Activated CD4-positive, alpha-beta T cell treated with anti-CD3 and anti-CD28 coated beads, Interleukin-2, amount 10 ng/mL, durations not matched to agents 24 days and 14 days (primary cell): ENCODE measurements around the gene RTN4RL1. TPM values are rescaled to one million over a fixed set of nuclear protein-coding genes. Genes with fewer than 3 reads are reported as not detected.
A peak's percentile ranks its signal among the peaks of the same experiment; 100 is the strongest.

Experiments
- DNase-seq: peaks from one replicate; pipeline ENCODE4 v3.0.0; 2022
- H3K27ac Mint-ChIP-seq: one replicate; pipeline ENCODE4 v1.8.0; 2022; ENCODE audit warnings: mild to moderate bottlenecking, mixed read lengths
- H3K27me3 Mint-ChIP-seq: one replicate; pipeline ENCODE4 v1.8.0; 2022; ENCODE audit warnings: mixed read lengths
- H3K36me3 Mint-ChIP-seq: one replicate; pipeline ENCODE4 v1.8.0; 2022; ENCODE audit warnings: low read depth, mild to moderate bottlenecking, mixed read lengths
- H3K4me1 Mint-ChIP-seq: one replicate; pipeline ENCODE4 v1.8.0; 2021; ENCODE audit warnings: mixed read lengths
- H3K4me3 Mint-ChIP-seq: one replicate; pipeline ENCODE4 v1.8.0; 2022; ENCODE audit warnings: mild to moderate bottlenecking, moderate library complexity, mixed read lengths
- H3K9me3 Mint-ChIP-seq: one replicate; pipeline ENCODE4 v1.8.0; 2021; ENCODE audit warnings: mixed read lengths
- intact Hi-C: fragments of 100-400 bp; cut with micrococcal nuclease; formaldehyde crosslinking; loops from one replicate; pipeline ENCODE4 v1.15.1; 2023
- total RNA-seq: library from RNA; stranded (reverse); gene quantifications from 2 replicates; pipeline ENCODE4 v1.2.3, GENCODE V29; 2022

Gene RTN4RL1
- 1.1 and 1.2 TPM in 2 replicates for total RNA-seq

GRCh38 chr17:2025220-2025621 is at the start of gene RTN4RL1:
Gene RTN4RL1 (minus strand): TSS chr17:2025334. CDS start chr17:2024865, 469 bp downstream.
- Mint-ChIP-seq H3K4me1 (peaks cover 18% of the 10 kb centered on the region), H3K4me3 (peak within 1 kb of the TSS; percentile 82), H3K9me3 (no peaks in the 10 kb centered on the region), H3K27ac (no peak within 1 kb of the TSS), H3K27me3 (peaks cover 58% of the 10 kb centered on the region), H3K36me3 (no peaks in the 10 kb centered on the region)
- intact Hi-C loops, result loop anchor here (5.0 kb wide), 1 partner anchor 118 kb away; no protein-coding TSS in a partner anchor
- peak; percentile 95 for DNase-seq

DNA sequence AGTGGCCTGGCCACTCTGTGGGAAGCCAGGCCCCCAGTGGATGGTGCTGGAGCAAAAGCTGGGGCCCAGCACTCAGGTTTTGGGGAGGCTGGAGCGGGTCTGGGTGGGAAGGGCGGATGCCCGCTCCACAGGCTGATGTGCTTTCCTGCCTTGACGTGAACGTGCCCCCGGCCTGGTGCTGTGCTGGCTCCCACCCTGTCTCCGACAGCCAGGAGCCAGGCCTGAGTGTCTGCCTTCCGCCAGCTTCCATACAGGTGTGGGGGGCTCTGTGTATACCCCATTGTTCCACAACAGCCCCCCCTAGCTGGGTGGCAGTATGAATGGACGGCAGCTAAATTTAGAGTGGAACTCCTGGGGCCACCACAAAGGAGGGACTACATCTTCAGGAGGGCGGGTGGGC is 49.8 kb upstream of the RTN4RL1 start:
- H3K4me3 Mint-ChIP-seq, result no peak overlapping the region
- no peak overlapping the region for H3K27ac Mint-ChIP-seq
- no peaks in the 10 kb centered on the region for H3K27me3 Mint-ChIP-seq
- H3K36me3 Mint-ChIP-seq, result peaks cover 44% of the 10 kb centered on the region
- H3K9me3 Mint-ChIP-seq, result no peaks in the 10 kb centered on the region
- peaks cover 46% of the 10 kb centered on the region for H3K4me1 Mint-ChIP-seq
- DNase-seq, result no peak
- intact Hi-C loops, result no loop called here

GRCh38 chr17:2071455-2072281 is 46.5 kb upstream of the RTN4RL1 start:
- peak overlapping the region; percentile 97 for H3K27ac Mint-ChIP-seq
- peaks cover 42% of the 10 kb centered on the region for H3K36me3 Mint-ChIP-seq
- no peaks in the 10 kb centered on the region for H3K27me3 Mint-ChIP-seq
- no peaks in the 10 kb centered on the region for H3K9me3 Mint-ChIP-seq
- intact Hi-C loops, result loop anchor here (2.0 kb wide), 1 partner anchor 17 kb away; the partner anchor contains the start of gene HIC1
- no peak for DNase-seq
- H3K4me1 Mint-ChIP-seq, result peaks cover 63% of the 10 kb centered on the region
- no peak overlapping the region for H3K4me3 Mint-ChIP-seq

DNA sequence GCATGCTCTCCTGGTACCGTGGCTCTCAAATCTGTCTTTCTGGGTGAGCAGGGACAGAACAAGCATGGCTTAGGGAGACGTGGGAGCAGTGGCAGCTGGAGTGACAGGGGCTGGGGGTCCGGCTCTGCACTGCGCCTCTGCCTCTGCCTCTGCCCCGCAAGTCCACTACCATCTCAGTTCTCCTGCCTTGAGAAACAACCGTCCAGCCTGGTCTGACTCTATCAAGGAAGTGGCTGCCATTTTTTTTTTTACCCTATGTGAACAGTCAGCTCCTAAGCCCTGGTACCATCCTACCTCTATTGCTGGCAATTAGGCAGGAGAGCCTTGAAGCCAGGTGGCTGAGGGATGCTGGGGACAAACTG is 45.9 kb upstream of the RTN4RL1 start:
- no peaks in the 10 kb centered on the region for H3K9me3 Mint-ChIP-seq
- H3K27ac Mint-ChIP-seq, result peak overlapping the region; percentile 97
- peak overlapping the region; percentile 74 for H3K4me3 Mint-ChIP-seq
- H3K27me3 Mint-ChIP-seq, result no peaks in the 10 kb centered on the region
- peaks cover 61% of the 10 kb centered on the region for H3K4me1 Mint-ChIP-seq
- intact Hi-C loops, result loop anchor here (2.0 kb wide), 1 partner anchor 16 kb away; the partner anchor contains the start of gene HIC1
- no peak for DNase-seq
- peaks cover 42% of the 10 kb centered on the region for H3K36me3 Mint-ChIP-seq

GRCh38 chr17:2070241-2071023 is 45.3 kb upstream of the RTN4RL1 start:
- Mint-ChIP-seq H3K4me1 (peaks cover 58% of the 10 kb centered on the region), H3K4me3 (peak overlapping the region; percentile 74), H3K27ac (peak overlapping the region; percentile 97), H3K9me3 (no peaks in the 10 kb centered on the region), H3K36me3 (peaks cover 47% of the 10 kb centered on the region), H3K27me3 (no peaks in the 10 kb centered on the region)
- intact Hi-C loops, result loop anchor here (1.0 to 2.0 kb wide), 3 partner anchors 16 to 153 kb away; partner anchors contain the start of gene HIC1
- peak; percentile 89 for DNase-seq

DNA sequence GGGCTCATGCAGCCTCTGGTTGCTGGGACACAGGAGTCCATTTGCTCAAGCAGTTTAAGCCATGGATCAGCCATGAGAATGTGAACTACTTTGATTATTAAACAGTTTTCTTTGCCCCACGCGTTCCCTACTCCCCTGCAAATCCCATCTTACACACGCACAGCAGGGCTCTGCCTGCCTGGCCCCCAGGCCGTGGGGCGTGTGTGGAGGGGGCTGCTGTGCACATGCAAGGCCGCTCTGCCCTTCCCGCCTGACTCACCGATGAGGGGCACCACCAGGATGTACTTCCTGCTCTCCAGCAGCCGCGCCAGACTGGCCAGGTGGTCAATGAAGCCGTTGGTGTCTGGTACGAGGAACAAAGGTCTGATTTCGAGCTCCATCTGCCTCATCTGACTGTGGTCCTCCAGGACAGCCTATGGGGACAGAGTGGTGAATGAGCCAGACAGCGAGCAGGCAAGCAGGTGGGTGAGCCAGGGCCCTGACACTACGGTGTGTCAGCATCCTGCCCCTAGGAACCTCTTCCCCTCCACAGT is 43.5 kb upstream of the RTN4RL1 start:
- peak overlapping the region; percentile 60 for H3K4me3 Mint-ChIP-seq
- peaks cover 54% of the 10 kb centered on the region for H3K36me3 Mint-ChIP-seq
- DNase-seq, result no peak
- no peaks in the 10 kb centered on the region for H3K27me3 Mint-ChIP-seq
- no peaks in the 10 kb centered on the region for H3K9me3 Mint-ChIP-seq
- H3K4me1 Mint-ChIP-seq, result peaks cover 65% of the 10 kb centered on the region
- H3K27ac Mint-ChIP-seq, result peak overlapping the region; percentile 97
- intact Hi-C loops, result no loop called here

DNA sequence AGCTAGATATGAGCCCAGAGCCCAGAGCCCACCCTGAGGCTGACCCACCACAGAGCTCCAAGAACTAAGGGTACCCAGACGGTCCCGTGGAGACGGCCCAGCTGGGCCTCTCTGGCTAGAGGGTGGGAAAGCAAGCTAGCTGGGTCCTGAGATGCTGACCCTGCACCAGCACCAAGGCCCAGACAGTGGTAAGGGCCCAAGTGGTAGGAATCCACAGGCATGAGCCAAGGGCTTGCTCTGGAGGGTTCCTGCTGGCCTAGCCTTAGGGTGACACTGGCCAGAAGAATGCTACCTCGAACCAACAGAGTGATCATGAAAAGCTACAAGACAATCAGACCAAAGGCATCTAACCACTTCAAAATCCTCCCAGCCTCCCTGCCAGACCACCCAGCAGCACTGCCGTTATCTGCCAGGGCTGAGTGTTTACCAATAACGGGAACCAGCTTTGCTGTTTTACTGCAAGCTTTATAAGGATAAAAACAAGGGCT is 42.9 kb upstream of the RTN4RL1 start:
- Mint-ChIP-seq H3K27ac (peak overlapping the region; percentile 64), H3K9me3 (no peaks in the 10 kb centered on the region), H3K27me3 (no peaks in the 10 kb centered on the region), H3K4me3 (no peak overlapping the region), H3K36me3 (peaks cover 56% of the 10 kb centered on the region), H3K4me1 (peaks cover 69% of the 10 kb centered on the region)
- intact Hi-C loops, result no loop called here
- no peak for DNase-seq

DNA sequence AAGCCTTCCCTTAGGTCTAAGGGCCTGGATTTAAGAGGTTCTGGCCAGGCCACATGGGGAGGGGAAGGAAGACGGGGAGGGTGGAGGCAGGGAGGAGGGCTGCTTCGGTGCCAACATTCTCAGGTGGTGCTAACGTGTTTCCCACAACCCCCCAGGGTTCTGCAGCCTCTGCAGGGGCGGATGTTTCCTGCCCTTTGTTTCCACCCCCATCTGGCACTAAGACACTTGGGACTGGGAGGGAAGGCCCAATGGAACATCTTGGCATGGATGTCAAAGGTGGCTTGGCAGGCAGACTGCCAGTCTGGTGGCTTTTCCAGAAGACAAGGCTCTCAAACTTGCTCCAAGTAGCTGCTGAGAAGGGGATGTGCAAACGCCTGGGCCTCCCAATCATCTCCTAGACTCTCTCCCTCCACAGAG is 42.5 kb upstream of the RTN4RL1 start:
- intact Hi-C loops, result no loop called here
- no peaks in the 10 kb centered on the region for H3K9me3 Mint-ChIP-seq
- peaks cover 55% of the 10 kb centered on the region for H3K36me3 Mint-ChIP-seq
- peaks cover 67% of the 10 kb centered on the region for H3K4me1 Mint-ChIP-seq
- peak overlapping the region; percentile 64 for H3K27ac Mint-ChIP-seq
- peak; percentile 60 for DNase-seq
- no peaks in the 10 kb centered on the region for H3K27me3 Mint-ChIP-seq
- H3K4me3 Mint-ChIP-seq, result no peak overlapping the region

GRCh38 chr17:2067048-2067561 is 42.0 kb upstream of the RTN4RL1 start:
- H3K27me3 Mint-ChIP-seq, result no peaks in the 10 kb centered on the region
- DNase-seq, result no peak
- peaks cover 55% of the 10 kb centered on the region for H3K36me3 Mint-ChIP-seq
- H3K27ac Mint-ChIP-seq, result peak overlapping the region; percentile 53
- no peaks in the 10 kb centered on the region for H3K9me3 Mint-ChIP-seq
- peaks cover 67% of the 10 kb centered on the region for H3K4me1 Mint-ChIP-seq
- intact Hi-C loops, result no loop called here
- no peak overlapping the region for H3K4me3 Mint-ChIP-seq

DNA sequence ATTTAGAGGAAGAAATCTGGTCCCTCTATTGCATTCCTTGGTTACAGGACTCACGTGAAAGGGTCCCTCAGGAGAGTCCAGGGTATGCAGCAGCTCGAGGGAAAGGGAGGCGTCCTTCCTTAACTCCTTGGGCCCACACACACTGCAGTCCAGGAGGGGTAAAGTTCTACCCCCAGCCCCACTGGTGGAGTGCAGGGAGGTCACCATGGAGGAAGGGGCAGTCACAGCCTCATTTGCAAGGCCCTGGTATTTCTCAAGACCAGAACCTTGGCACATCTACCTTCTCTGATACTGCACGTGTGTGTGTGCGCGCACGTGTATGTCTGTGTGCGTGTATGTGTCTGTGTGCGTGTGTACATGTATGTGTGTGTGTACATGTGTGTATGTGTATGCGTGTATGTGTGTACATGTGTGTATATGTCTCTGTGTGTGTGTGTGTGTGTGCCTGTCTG is 40.8 kb upstream of the RTN4RL1 start:
- Mint-ChIP-seq H3K4me3 (no peak overlapping the region), H3K9me3 (no peaks in the 10 kb centered on the region), H3K4me1 (peaks cover 60% of the 10 kb centered on the region), H3K36me3 (peaks cover 55% of the 10 kb centered on the region), H3K27ac (peak overlapping the region; percentile 70), H3K27me3 (no peaks in the 10 kb centered on the region)
- no peak for DNase-seq
- intact Hi-C loops, result no loop called here

- Mint-ChIP-seq H3K4me3 (no peak overlapping the region), H3K9me3 (no peaks in the 10 kb centered on the region), H3K36me3 (peaks cover 60% of the 10 kb centered on the region), H3K27me3 (no peaks in the 10 kb centered on the region), H3K4me1 (peaks cover 61% of the 10 kb centered on the region), H3K27ac (peak overlapping the region; percentile 75)
- DNase-seq, result peak; percentile 91
- intact Hi-C loops, result no loop called here
Measured at GRCh38 chr17:2064980-2065785, 40.0 kb upstream of the RTN4RL1 start.

DNA sequence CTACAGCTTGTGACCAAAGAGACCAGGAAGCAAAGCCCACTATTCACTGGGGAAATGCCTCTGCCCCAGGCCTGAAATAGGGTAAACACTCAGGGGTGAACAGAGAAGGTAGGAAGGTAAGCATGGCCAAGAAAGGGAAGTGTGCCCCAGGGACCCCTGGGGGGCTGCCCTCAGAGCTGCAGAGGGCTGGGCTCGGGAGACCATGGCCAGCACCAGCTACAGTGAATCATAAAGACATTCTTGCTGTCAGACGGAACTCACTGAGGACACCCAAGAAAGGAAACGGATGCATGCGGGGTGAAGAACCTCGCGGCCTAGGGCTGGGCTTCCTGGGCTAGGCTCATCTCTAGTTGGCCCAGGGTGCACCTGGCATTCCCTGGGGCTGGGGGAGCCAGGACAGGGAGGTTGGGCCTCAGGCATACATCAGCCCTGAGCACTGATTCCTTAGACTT is 39.4 kb upstream of the RTN4RL1 start:
- H3K9me3 Mint-ChIP-seq, result no peaks in the 10 kb centered on the region
- no peaks in the 10 kb centered on the region for H3K27me3 Mint-ChIP-seq
- DNase-seq, result peak; percentile 62
- H3K4me1 Mint-ChIP-seq, result peaks cover 60% of the 10 kb centered on the region
- peaks cover 61% of the 10 kb centered on the region for H3K36me3 Mint-ChIP-seq
- H3K27ac Mint-ChIP-seq, result peak overlapping the region; percentile 75
- intact Hi-C loops, result no loop called here
- no peak overlapping the region for H3K4me3 Mint-ChIP-seq

- peaks cover 62% of the 10 kb centered on the region for H3K36me3 Mint-ChIP-seq
- H3K4me3 Mint-ChIP-seq, result no peak overlapping the region
- intact Hi-C loops, result no loop called here
- no peak for DNase-seq
- H3K9me3 Mint-ChIP-seq, result no peaks in the 10 kb centered on the region
- peaks cover 58% of the 10 kb centered on the region for H3K4me1 Mint-ChIP-seq
- H3K27me3 Mint-ChIP-seq, result no peaks in the 10 kb centered on the region
- peak overlapping the region; percentile 68 for H3K27ac Mint-ChIP-seq
Measured at GRCh38 chr17:2064147-2064489, 39.0 kb upstream of the RTN4RL1 start.
